ENCODE results near the gene OGFOD3. TPM values are rescaled to one million over a fixed set of nuclear protein-coding genes. Genes with fewer than 3 reads are reported as not detected.
A peak's percentile ranks its signal among the peaks of the same experiment; 100 is the strongest.

Gene OGFOD3
- total and polyA plus RNA-seq, 9 of the 15 experiments (the other 6 are each of a cell fraction or from before 2014, with no cell fraction given), result 0.69 to 44.7 (median 18.9) TPM

DNA sequence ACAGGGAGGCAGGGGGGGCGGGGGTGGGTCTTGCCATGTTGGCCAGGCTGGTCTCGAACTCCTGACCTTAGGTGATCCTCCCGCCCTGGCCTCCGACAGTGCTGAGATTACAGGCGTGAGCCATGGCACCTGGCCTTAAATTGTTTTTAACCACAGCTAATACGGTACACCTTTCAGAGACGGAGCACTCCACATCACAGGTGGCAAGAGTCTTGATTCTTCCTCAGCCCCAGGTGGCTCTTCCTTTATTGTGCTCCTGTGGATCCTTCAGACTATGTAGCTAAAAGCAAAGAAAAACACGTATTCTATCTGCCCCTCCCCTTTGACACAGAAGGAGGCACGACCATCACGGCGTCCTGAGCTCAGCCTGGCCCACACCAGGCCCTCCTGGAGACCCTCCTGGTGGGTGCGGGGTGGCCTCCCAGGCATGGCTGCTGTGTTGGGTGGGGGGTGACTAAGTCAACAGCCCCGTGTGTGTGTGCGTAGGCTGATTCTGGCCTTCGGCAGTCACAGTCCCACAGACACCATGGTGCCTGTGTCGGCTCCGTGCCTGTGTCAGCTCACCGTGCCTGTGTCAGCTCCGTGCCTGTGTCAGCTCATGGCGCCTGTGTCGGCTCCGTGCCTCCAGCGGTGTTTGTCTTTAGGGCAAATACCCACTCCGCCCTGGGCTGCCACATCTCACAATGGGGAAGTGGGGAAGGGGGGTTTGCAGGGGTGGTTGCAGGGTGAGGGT, 74.0 kb downstream of the OGFOD3 start (continued):
- TF ChIP-seq, protein P1, sequence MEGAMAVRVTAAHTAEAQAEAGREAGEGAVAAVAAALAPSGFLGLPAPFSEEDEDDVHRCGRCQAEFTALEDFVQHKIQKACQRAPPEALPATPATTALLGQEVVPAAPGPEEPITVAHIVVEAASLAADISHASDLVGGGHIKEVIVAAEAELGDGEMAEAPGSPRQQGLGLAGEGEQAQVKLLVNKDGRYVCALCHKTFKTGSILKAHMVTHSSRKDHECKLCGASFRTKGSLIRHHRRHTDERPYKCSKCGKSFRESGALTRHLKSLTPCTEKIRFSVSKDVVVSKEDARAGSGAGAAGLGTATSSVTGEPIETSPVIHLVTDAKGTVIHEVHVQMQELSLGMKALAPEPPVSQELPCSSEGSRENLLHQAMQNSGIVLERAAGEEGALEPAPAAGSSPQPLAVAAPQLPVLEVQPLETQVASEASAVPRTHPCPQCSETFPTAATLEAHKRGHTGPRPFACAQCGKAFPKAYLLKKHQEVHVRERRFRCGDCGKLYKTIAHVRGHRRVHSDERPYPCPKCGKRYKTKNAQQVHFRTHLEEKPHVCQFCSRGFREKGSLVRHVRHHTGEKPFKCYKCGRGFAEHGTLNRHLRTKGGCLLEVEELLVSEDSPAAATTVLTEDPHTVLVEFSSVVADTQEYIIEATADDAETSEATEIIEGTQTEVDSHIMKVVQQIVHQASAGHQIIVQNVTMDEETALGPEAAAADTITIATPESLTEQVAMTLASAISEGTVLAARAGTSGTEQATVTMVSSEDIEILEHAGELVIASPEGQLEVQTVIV (CRISPR knock-in tag; IDR thresholded peaks at IDR 0.05; ENCODE audit: borderline replicate concordance), result no peak
- TF ChIP-seq POLR2B (IDR thresholded peaks at IDR 0.05; ENCODE audit: low read depth, partially characterized antibody) (no peak), ESRRB (CRISPR knock-in tag; IDR thresholded peaks at IDR 0.05; ENCODE audit: borderline replicate concordance) (no peak), NFRKB (IDR thresholded peaks at IDR 0.05; ENCODE audit: low read depth) (peak; percentile 32), ZBED1 (IDR thresholded peaks at IDR 0.05) (no peak), MEF2A (IDR thresholded peaks at IDR 0.05; ENCODE audit: control insufficient read depth, low read depth, low read length) (no peak), SAFB (IDR thresholded peaks at IDR 0.05; ENCODE audit: borderline replicate concordance, low read depth, low read length) (no peak), CTBP1 (IDR thresholded peaks at IDR 0.05; ENCODE audit: borderline replicate concordance) (no peak), STAG1 (CRISPR knock-in tag; IDR thresholded peaks at IDR 0.05; ENCODE audit: borderline replicate concordance) (peak; percentile 24; the same call in 1 of the 2 replicates), BCL6 (CRISPR knock-in tag; IDR thresholded peaks at IDR 0.05) (no peak), DMBX1 (CRISPR knock-in tag; IDR thresholded peaks at IDR 0.05; ENCODE audit: borderline replicate concordance) (0 out of 2 replicates have a peak, but pooled peaks have one; percentile 23), KDM5B (IDR thresholded peaks at IDR 0.05; ENCODE audit: insufficient replicate concordance, low read depth, low read length) (peak; percentile 60), MAFF (IDR thresholded peaks at IDR 0.05; ENCODE audit: low read length) (no peak), PCBP2 (IDR thresholded peaks at IDR 0.05; ENCODE audit: low read depth, low read length, poor library complexity, severe bottlenecking) (no peak), PTBP1 (IDR thresholded peaks at IDR 0.05; ENCODE audit: low read depth, low read length) (no peak), GATA2 (CRISPR knock-in tag; IDR thresholded peaks at IDR 0.05) (no peak)
- TF ChIP-seq, protein P2, sequence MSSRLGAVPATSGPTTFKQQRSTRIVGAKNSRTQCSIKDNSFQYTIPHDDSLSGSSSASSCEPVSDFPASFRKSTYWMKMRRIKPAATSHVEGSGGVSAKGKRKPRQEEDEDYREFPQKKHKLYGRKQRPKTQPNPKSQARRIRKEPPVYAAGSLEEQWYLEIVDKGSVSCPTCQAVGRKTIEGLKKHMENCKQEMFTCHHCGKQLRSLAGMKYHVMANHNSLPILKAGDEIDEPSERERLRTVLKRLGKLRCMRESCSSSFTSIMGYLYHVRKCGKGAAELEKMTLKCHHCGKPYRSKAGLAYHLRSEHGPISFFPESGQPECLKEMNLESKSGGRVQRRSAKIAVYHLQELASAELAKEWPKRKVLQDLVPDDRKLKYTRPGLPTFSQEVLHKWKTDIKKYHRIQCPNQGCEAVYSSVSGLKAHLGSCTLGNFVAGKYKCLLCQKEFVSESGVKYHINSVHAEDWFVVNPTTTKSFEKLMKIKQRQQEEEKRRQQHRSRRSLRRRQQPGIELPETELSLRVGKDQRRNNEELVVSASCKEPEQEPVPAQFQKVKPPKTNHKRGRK (tag; IDR thresholded peaks at IDR 0.05), result no peak
- TF ChIP-seq, protein P3, sequence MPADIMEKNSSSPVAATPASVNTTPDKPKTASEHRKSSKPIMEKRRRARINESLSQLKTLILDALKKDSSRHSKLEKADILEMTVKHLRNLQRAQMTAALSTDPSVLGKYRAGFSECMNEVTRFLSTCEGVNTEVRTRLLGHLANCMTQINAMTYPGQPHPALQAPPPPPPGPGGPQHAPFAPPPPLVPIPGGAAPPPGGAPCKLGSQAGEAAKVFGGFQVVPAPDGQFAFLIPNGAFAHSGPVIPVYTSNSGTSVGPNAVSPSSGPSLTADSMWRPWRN (IDR thresholded peaks at IDR 0.05; ENCODE audit: low read depth), result no peak
- TF ChIP-seq, protein P4, sequence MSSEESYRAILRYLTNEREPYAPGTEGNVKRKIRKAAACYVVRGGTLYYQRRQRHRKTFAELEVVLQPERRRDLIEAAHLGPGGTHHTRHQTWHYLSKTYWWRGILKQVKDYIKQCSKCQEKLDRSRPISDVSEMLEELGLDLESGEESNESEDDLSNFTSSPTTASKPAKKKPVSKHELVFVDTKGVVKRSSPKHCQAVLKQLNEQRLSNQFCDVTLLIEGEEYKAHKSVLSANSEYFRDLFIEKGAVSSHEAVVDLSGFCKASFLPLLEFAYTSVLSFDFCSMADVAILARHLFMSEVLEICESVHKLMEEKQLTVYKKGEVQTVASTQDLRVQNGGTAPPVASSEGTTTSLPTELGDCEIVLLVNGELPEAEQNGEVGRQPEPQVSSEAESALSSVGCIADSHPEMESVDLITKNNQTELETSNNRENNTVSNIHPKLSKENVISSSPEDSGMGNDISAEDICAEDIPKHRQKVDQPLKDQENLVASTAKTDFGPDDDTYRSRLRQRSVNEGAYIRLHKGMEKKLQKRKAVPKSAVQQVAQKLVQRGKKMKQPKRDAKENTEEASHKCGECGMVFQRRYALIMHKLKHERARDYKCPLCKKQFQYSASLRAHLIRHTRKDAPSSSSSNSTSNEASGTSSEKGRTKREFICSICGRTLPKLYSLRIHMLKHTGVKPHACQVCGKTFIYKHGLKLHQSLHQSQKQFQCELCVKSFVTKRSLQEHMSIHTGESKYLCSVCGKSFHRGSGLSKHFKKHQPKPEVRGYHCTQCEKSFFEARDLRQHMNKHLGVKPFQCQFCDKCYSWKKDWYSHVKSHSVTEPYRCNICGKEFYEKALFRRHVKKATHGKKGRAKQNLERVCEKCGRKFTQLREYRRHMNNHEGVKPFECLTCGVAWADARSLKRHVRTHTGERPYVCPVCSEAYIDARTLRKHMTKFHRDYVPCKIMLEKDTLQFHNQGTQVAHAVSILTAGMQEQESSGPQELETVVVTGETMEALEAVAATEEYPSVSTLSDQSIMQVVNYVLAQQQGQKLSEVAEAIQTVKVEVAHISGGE (CRISPR knock-in tag; IDR thresholded peaks at IDR 0.05), result no peak
